ENCODE results near the gene SYTL4.
A peak's percentile ranks its signal among the peaks of the same experiment; 100 is the strongest.
"Not testable (repeated sequence)": the region's sequence is repeated elsewhere in the genome, so short reads cannot be mapped to it uniquely, and the experiment has no call there.

Gene SYTL4
- 0 to 0.54 (median 0.06) reads per million in 9 experiments for total RNA-seq

- no peaks in the 10 kb centered on the region for H3K36me3 Mint-ChIP-seq (ENCODE audit: insufficient read depth)
- H3K27me3 Mint-ChIP-seq: peaks cover 42 to 68% of the 10 kb centered on the region in 2 donors
- H3K4me3 Mint-ChIP-seq: peak within 1 kb of the TSS in 1 of 2 donors; percentile 52
Measured at GRCh38 chrX:100731441-100732281, at the start of gene SYTL4. TSS of gene SYTL4 (minus strand) at chrX:100732121. CDS start at chrX:100702037, 30,084 bp downstream.

GRCh38 chrX:100769439-100769838 lies 37.5 kb upstream of the SYTL4 start:
- not testable (repeated sequence) for H3K9me3 Mint-ChIP-seq; H3K36me3 Mint-ChIP-seq (ENCODE audit: insufficient read depth); DNase-seq; H3K4me1 Mint-ChIP-seq (ENCODE audit: low read depth in 2 of 2); H3K4me3 Mint-ChIP-seq; ATAC-seq (replicated peaks); H3K27ac Mint-ChIP-seq
- H3K27me3 Mint-ChIP-seq: peaks cover 11 to 12% of the 10 kb centered on the region in 2 donors

More at GRCh38 chrX:100731441-100732281, at the start of gene SYTL4:
- Mint-ChIP-seq H3K4me1 (ENCODE audit: low read depth in 2 of 2) (no peaks in the 10 kb centered on the region), H3K27ac (no peak within 1 kb of the TSS), H3K9me3 (no peaks in the 10 kb centered on the region)
- ATAC-seq (replicated peaks) (no peak), DNase-seq (no peak)

GRCh38 chrX:100768679-100769338 lies 36.9 kb upstream of the SYTL4 start:
- Mint-ChIP-seq H3K9me3 (no peaks in the 10 kb centered on the region), H3K27ac (no peak overlapping the region), H3K4me1 (ENCODE audit: low read depth in 2 of 2) (no peaks in the 10 kb centered on the region), H3K27me3 (peaks cover 5 to 7% of the 10 kb centered on the region in 2 donors), H3K4me3 (no peak overlapping the region), H3K36me3 (ENCODE audit: insufficient read depth) (no peaks in the 10 kb centered on the region)
- ATAC-seq (replicated peaks) (peak; percentile 91), DNase-seq (peak; percentile 75 to 81 (median 78))

- Mint-ChIP-seq H3K27ac (no peak overlapping the region), H3K9me3 (no peaks in the 10 kb centered on the region), H3K4me1 (ENCODE audit: low read depth in 2 of 2) (no peaks in the 10 kb centered on the region), H3K36me3 (ENCODE audit: insufficient read depth) (no peaks in the 10 kb centered on the region), H3K4me3 (no peak overlapping the region), H3K27me3 (peaks cover 21 to 38% of the 10 kb centered on the region in 2 donors)
- DNase-seq (no peak), ATAC-seq (replicated peaks) (no peak)
Measured at GRCh38 chrX:100750883-100751282, 19.0 kb upstream of the SYTL4 start.

- H3K4me3 Mint-ChIP-seq: no peak overlapping the region
- ATAC-seq (replicated peaks): no peak
- H3K36me3 Mint-ChIP-seq (ENCODE audit: insufficient read depth): no peaks in the 10 kb centered on the region
- no peak overlapping the region for H3K27ac Mint-ChIP-seq
- no peaks in the 10 kb centered on the region for H3K9me3 Mint-ChIP-seq
- H3K4me1 Mint-ChIP-seq (ENCODE audit: low read depth in 2 of 2): no peaks in the 10 kb centered on the region
- H3K27me3 Mint-ChIP-seq: peaks cover 21 to 46% of the 10 kb centered on the region in 2 donors
- no peak for DNase-seq
Measured at GRCh38 chrX:100748108-100748507, 16.2 kb upstream of the SYTL4 start.

GRCh38 chrX:100747703-100748102 lies 15.8 kb upstream of the SYTL4 start:
- H3K9me3 Mint-ChIP-seq: no peaks in the 10 kb centered on the region
- peaks cover 17 to 43% of the 10 kb centered on the region in 2 donors for H3K27me3 Mint-ChIP-seq
- H3K4me1 Mint-ChIP-seq (ENCODE audit: low read depth in 2 of 2): no peaks in the 10 kb centered on the region
- H3K4me3 Mint-ChIP-seq: no peak overlapping the region
- ATAC-seq (replicated peaks) (no peak), DNase-seq (no peak)
- H3K36me3 Mint-ChIP-seq (ENCODE audit: insufficient read depth): no peaks in the 10 kb centered on the region
- H3K27ac Mint-ChIP-seq: no peak overlapping the region

- no peaks in the 10 kb centered on the region for H3K9me3 Mint-ChIP-seq
- no peaks in the 10 kb centered on the region for H3K4me1 Mint-ChIP-seq (ENCODE audit: low read depth in 2 of 2)
Measured at GRCh38 chrX:100747090-100747489, 15.2 kb upstream of the SYTL4 start.

GRCh38 chrX:100745806-100746537 lies 14.1 kb upstream of the SYTL4 start:
- ATAC-seq (replicated peaks) (no peak), DNase-seq (no peak)
- Mint-ChIP-seq H3K4me1 (ENCODE audit: low read depth in 2 of 2) (no peaks in the 10 kb centered on the region), H3K27me3 (peaks cover 0 to 27% of the 10 kb centered on the region in 2 donors), H3K27ac (no peak overlapping the region), H3K36me3 (ENCODE audit: insufficient read depth) (no peaks in the 10 kb centered on the region), H3K9me3 (no peaks in the 10 kb centered on the region), H3K4me3 (no peak overlapping the region)

More at GRCh38 chrX:100747090-100747489, 15.2 kb upstream of the SYTL4 start:
- Mint-ChIP-seq H3K27me3 (peaks cover 11 to 37% of the 10 kb centered on the region in 2 donors), H3K36me3 (ENCODE audit: insufficient read depth) (no peaks in the 10 kb centered on the region), H3K4me3 (no peak overlapping the region), H3K27ac (no peak overlapping the region)
- no peak for ATAC-seq (replicated peaks)
- DNase-seq: no peak

- no peak for ATAC-seq (replicated peaks)
Measured at GRCh38 chrX:100745205-100745604, 13.3 kb upstream of the SYTL4 start.

GRCh38 chrX:100743009-100743607 lies 11.2 kb upstream of the SYTL4 start:
- Mint-ChIP-seq H3K27ac (no peak overlapping the region), H3K36me3 (ENCODE audit: insufficient read depth) (no peaks in the 10 kb centered on the region), H3K4me3 (no peak overlapping the region), H3K9me3 (no peaks in the 10 kb centered on the region), H3K27me3 (peaks cover 6 to 12% of the 10 kb centered on the region in 2 donors), H3K4me1 (ENCODE audit: low read depth in 2 of 2) (no peaks in the 10 kb centered on the region)
- no peak for DNase-seq
- no peak for ATAC-seq (replicated peaks)

More at GRCh38 chrX:100745205-100745604, 13.3 kb upstream of the SYTL4 start:
- Mint-ChIP-seq H3K4me1 (ENCODE audit: low read depth in 2 of 2) (no peaks in the 10 kb centered on the region), H3K27ac (no peak overlapping the region), H3K36me3 (ENCODE audit: insufficient read depth) (no peaks in the 10 kb centered on the region), H3K27me3 (peaks cover 0 to 19% of the 10 kb centered on the region in 2 donors), H3K9me3 (no peaks in the 10 kb centered on the region), H3K4me3 (no peak overlapping the region)
- no peak for DNase-seq

- not testable (repeated sequence) for ATAC-seq (replicated peaks); H3K9me3 Mint-ChIP-seq; H3K4me3 Mint-ChIP-seq; H3K36me3 Mint-ChIP-seq (ENCODE audit: insufficient read depth); DNase-seq; H3K27ac Mint-ChIP-seq; H3K4me1 Mint-ChIP-seq (ENCODE audit: low read depth in 2 of 2)
- H3K27me3 Mint-ChIP-seq: peaks cover 22 to 32% of the 10 kb centered on the region in 2 donors
Measured at GRCh38 chrX:100724006-100724405, 7.9 kb downstream of the SYTL4 start.

GRCh38 chrX:100721328-100721727 lies 10.6 kb downstream of the SYTL4 start:
- H3K9me3 Mint-ChIP-seq: no peaks in the 10 kb centered on the region
- no peaks in the 10 kb centered on the region for H3K36me3 Mint-ChIP-seq (ENCODE audit: insufficient read depth)
- no peak for DNase-seq
- H3K4me1 Mint-ChIP-seq (ENCODE audit: low read depth in 2 of 2): no peaks in the 10 kb centered on the region
- no peak for ATAC-seq (replicated peaks)
- no peak overlapping the region for H3K27ac Mint-ChIP-seq
- peaks cover 5 to 8% of the 10 kb centered on the region in 2 donors for H3K27me3 Mint-ChIP-seq
- no peak overlapping the region for H3K4me3 Mint-ChIP-seq

GRCh38 chrX:100720301-100720700 lies 11.6 kb downstream of the SYTL4 start:
- H3K27me3 Mint-ChIP-seq: no peaks in the 10 kb centered on the region
- no peak for DNase-seq
- H3K36me3 Mint-ChIP-seq (ENCODE audit: insufficient read depth): no peaks in the 10 kb centered on the region
- H3K4me3 Mint-ChIP-seq: no peak overlapping the region
- no peak overlapping the region for H3K27ac Mint-ChIP-seq
- no peaks in the 10 kb centered on the region for H3K9me3 Mint-ChIP-seq
- ATAC-seq (replicated peaks): no peak
- H3K4me1 Mint-ChIP-seq (ENCODE audit: low read depth in 2 of 2): no peaks in the 10 kb centered on the region

All from effector memory CD8-positive, alpha-beta T cell (primary cell).